Kidney epithelial cell (primary cell): Measurements from ENCODE around the gene MYRIP. TPM values are rescaled to one million over a fixed set of nuclear protein-coding genes. Genes with fewer than 3 reads are reported as not detected.

Experiments
- DNase-seq: peaks from one replicate; pipeline ENCODE4 v3.0.0-alpha.2; 2010; ENCODE audit warnings: low read depth
- H3K27me3 ChIP-seq: 2 replicates; pipeline ENCODE4 v1.6.0; 2011; ENCODE audit warnings: low read length; ENCODE audit not compliant: control insufficient read depth, insufficient read depth
- H3K36me3 ChIP-seq: 2 replicates; pipeline ENCODE4 v1.5.1; 2011; ENCODE audit warnings: low read length; ENCODE audit not compliant: control insufficient read depth, insufficient read depth
- H3K4me3 ChIP-seq: 2 replicates; pipeline ENCODE4 v1.5.1; 2011; ENCODE audit warnings: low read depth, mild to moderate bottlenecking, control low read depth, low read length
- CTCF ChIP-seq: IDR thresholded peaks from 2 replicates; pipeline ENCODE4 v1.5.1; 2011; ENCODE audit warnings: mild to moderate bottlenecking, moderate library complexity, low read length, control low read depth, inconsistent platforms; ENCODE audit not compliant: insufficient read depth, poor library complexity, severe bottlenecking
- total RNA-seq: library from RNA; depleted of rRNA; stranded (reverse); fragments of >200 nt; gene quantifications from 2 replicates; pipeline ENCODE4 v1.2.3, GENCODE V29; 2015

Gene MYRIP
- total RNA-seq, 1 donor from 2014 or later: 0.04 TPM

GRCh38 chr3:40047406-40047805 lies 238.0 kb downstream of the MYRIP start:
- no peak for DNase-seq
- no peaks in the 10 kb centered on the region for H3K27me3 ChIP-seq
- TF ChIP-seq CTCF: no peak
- H3K36me3 ChIP-seq: no peaks in the 10 kb centered on the region
- no peak overlapping the region for H3K4me3 ChIP-seq

GRCh38 chr3:40053663-40054062 lies 244.3 kb downstream of the MYRIP start:
- TF ChIP-seq CTCF: no peak
- Histone ChIP-seq H3K4me3 (no peak overlapping the region), H3K36me3 (no peaks in the 10 kb centered on the region), H3K27me3 (no peaks in the 10 kb centered on the region)
- no peak for DNase-seq

GRCh38 chr3:40054568-40055222 lies 245.3 kb downstream of the MYRIP start:
- no peak for TF ChIP-seq CTCF
- H3K27me3 ChIP-seq: no peaks in the 10 kb centered on the region
- no peak overlapping the region for H3K4me3 ChIP-seq
- no peaks in the 10 kb centered on the region for H3K36me3 ChIP-seq
- DNase-seq: no peak

- no peak for TF ChIP-seq CTCF
- H3K36me3 ChIP-seq: no peaks in the 10 kb centered on the region
- DNase-seq: no peak
- no peak overlapping the region for H3K4me3 ChIP-seq
- no peaks in the 10 kb centered on the region for H3K27me3 ChIP-seq
Observed at GRCh38 chr3:40055361-40055760, 246.0 kb downstream of the MYRIP start.

GRCh38 chr3:40055956-40056355 lies 246.5 kb downstream of the MYRIP start:
- no peak for DNase-seq

More at GRCh38 chr3:40055956-40056355, 246.5 kb downstream of the MYRIP start:
- Histone ChIP-seq H3K36me3 (no peaks in the 10 kb centered on the region), H3K27me3 (no peaks in the 10 kb centered on the region), H3K4me3 (no peak overlapping the region)
- TF ChIP-seq CTCF: no peak
